GM11168 (cell line): ENCODE data around the gene RAB15.

Experiments
- in situ Hi-C: fragments of 300-500 bp; cut with MboI; formaldehyde crosslinking; loops from one replicate; pipeline ENCODE4 v1.12.0; 2022; ENCODE audit warnings: low sequenced_read_pairs; ENCODE audit not compliant: unreplicated experiment

The RAB15 gene

GRCh38 chr14:64942531-64943111 lies 29.5 kb downstream of the RAB15 start, which contains the start of gene GPX2:
GPX2 (minus strand) TSS chr14:64942745; CDS start chr14:64942726, 19 bp downstream.
- in situ Hi-C loops = no loop called here

DNA sequence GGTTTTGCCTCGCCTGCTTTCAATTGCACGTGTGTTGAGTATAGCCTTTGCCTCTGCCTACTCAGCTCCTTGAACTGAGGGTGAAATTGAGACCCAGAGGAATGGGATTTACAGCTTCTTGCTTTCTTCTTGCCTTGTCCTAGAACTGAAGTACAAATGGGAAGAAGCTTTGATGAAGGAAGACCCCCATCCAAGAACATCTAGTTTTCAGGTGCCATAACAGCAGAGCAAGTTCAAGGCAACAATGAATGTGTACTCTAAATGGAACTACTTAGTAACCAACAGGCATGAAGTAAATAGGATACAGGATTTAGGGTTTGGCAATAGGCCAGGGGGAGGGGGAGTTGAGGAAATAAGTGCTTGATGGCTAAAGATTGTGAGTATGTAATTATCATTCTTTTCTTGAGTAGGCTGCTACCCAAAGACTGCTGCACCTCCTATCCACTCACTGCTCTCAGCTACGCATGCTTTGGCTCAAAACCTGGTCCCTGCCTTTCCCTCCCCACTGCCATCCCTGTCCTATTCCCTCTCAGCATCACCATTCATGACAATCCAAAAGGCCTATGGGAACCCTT lies 31.7 kb downstream of the RAB15 start:
- in situ Hi-C loops = no loop called here

DNA sequence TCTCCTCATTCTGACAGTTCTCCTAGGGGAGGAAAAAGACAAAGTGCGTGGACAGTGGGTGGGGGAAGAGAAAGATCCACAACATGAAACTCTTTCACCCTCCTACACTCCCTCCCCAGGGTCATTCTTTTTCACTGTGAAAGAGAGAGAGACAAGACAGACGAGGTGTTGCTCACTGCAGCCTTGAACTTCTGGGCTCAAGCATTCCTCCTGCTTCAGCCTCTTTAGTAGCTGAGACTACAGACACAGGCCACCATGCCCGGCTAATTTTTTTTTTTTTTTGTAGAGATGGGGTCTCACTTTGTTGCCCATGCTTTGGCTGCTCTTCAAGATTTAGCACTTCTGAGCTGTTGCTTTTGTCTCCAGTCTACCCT lies 32.3 kb downstream of the RAB15 start:
- in situ Hi-C loops = no loop called here

GRCh38 chr14:64938972-64939816 lies 32.9 kb downstream of the RAB15 start:
- in situ Hi-C loops = no loop called here

DNA sequence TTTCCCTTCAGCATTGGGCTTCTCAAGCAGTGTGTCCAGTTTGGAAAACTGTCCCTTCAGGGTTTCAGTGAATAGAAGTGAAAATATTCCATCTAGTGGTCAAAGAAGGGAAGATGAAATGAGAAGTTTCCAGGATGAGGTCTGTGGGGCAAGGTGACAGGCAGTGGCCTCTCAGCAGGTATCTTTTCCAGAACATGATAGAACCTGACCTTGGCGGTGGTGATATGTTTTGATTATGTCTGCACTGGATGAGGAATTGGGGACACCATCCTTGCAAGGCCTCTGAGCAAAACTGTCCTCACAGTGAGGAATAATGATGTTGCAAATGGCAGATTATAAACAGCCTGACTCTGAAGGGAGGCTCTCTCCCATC lies 34.3 kb downstream of the RAB15 start:
- in situ Hi-C loops = no loop called here

DNA sequence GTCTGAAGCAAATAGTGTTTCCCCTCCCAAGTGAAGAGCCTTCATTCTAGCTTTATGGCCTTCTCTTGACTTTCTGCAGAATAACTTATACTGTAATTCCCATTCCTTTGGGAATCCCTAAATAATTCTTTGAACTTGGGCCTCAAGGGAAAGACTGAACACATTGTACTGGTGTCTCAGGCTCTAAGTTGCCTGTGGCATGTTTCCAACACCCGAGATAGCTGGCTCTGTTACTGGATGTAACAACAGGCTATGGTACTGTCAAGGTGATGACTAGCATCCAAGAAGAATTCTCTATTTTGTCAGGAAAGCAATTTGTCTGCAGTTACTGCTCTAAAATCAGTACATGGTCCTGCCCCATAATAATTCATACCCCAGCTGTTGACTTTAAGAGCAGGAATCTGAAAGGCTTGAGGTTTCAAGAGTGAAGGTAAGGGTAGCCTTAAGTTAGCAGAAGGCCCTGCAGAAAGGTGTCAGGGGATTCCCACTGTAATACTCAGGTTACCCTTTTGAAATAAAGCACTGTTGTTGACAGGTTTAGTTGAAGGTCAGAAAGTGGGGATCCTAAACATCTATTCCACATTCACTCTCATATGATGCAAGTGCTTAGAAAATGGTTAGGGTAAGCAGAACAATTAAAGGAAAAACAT lies 34.8 kb downstream of the RAB15 start:
- in situ Hi-C loops = no loop called here

DNA sequence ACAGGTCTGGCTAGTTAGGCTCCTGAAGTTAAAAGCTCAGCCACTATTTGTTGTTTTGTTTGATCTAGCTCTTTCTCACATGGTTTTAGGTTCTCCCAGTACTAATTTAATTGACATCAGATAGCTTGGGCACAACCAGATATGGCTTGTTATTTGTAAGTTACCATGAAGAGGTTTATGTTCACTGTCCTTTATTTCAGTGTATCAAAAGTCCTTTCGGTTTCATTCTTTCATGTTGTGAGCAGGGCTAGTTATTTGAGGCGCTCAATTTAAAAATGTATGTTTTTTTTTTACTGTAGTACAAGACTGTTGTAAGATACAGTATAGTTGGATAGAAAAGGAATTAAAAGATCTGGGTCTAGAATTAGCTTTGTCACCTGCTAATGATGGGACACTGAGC lies 36.6 kb downstream of the RAB15 start:
- in situ Hi-C loops = no loop called here

GRCh38 chr14:64934338-64934929 lies 37.7 kb downstream of the RAB15 start:
- in situ Hi-C loops = no loop called here

DNA sequence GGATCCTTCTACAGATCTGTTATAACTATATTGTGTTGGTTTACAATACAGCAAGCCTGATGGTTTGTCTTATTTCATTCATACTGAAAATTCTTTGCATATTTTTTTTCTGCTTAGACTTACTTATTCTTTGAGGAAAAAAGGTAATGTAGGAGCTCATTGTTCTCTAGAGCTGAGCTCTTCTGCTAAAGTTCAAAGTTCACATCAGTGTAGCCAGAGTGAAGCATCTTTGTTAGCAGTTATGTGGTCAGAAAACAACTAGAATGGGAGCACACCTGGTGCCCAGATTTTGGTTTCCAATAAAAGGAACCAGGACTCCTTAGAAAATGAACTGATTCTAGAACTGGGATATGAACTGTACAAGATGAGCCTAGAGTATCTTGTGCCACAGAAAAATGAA lies 39.9 kb downstream of the RAB15 start:
- in situ Hi-C loops = no loop called here

- in situ Hi-C loops = no loop called here
Measured at GRCh38 chr14:64931123-64931522, 41.0 kb downstream of the RAB15 start.

DNA sequence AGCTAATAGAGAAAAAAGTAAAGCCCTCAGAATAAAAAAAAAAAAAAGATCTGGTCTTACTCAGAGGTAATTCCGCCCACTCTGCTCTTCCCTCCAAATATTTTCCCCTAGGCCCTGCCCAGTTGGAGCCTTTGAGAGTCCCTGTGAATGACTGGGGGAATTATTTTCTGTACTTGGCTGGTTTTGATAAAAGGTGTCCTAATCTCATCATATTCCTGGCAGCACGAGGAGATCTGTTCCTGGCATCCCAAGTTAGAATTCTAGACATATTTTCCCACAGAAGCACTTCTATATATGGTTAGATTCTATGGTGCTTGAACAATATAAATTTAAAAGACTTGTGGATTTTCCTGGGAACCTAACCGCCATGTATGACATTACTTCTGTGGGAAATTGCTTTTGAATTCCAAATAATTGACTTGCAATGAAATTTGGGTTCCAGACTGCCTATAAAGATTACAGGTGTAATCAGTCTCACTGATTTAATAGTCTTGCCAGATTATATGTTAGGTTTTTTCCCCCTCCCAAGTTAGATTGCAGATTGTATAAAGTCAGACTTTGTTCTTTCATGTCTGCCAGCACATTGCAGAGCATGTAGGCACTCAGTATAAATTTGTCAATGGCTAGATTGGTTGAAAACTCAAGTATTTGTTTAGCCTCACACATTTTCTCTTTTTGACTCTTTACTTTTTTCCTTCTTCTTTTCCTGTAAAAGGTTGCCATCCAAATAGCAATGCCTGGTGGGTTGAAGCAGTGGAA lies 41.9 kb downstream of the RAB15 start:
- in situ Hi-C loops = no loop called here

DNA sequence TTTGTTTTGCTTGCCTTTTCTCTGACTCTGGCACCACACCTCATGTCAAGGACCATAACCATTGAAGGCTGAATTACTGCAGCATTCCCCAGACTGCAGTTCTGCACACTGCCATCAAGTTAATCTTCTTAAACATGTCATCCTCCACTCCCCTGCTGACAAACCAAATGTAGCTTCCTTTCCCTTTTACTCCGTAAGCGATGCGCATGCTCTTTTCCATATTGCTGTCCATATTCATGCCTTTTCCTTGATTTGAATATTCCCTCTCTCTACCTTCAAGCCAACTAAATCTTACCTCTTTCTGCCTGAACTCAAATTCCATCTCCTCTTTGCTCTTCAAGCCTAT lies 43.1 kb downstream of the RAB15 start:
- in situ Hi-C loops = no loop called here

DNA sequence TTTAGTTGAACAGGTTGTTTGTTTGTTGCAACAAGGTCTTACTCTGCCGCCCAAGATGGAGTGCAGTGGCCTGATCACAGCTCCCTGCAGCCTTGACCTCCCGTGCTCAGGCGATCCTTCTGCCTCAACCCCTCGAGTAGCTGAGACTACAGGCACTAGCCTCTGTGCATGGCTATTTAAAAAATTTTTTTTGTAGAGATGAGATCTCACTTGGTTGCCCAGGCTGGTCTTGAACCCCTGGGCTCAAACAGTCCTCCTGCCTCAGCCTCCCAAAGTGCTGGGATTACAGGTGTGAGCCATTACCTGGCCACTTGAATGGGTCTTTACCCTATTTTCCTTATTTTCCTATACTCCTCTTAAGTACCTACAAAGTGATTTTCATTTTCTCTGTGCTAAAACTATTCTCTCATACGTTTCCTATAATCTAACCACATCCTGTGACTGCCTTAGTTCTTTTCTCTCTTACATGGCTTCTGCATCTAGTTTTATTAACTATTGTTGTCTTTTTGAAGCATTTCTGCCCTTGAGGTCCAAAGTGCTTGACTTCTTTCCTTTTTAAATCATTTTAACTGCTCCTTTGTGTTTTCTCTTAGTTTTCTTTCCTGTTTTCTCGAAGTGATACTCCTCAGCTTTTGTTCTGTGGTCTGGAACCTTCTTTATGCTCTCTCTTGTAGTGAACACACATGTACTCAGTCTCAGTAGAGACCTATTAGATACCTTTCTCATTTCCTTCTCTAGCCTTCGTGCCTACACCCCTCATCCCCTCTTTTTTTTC lies 43.7 kb downstream of the RAB15 start:
- in situ Hi-C loops = no loop called here

DNA sequence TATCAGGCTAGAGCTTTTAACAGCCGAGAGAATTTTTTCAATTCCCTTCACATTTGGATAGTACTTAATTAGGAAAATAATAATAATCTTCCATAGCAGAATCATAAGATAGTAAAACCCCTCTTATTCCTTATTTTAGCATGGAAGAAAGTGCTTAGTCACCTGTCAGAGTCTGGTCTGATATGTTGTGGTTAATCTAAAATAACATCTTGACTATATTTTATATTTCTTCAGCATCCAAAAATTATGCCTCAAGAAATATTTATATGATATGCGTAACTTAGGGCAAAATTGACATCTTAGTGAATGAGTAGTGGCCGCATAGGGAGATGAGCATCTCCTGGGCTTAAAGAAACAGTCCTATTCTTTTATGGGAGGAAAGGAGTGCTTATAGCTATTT lies 45.1 kb downstream of the RAB15 start:
- in situ Hi-C loops = no loop called here

- in situ Hi-C loops = no loop called here
Measured at GRCh38 chr14:64926398-64926995, 45.6 kb downstream of the RAB15 start.

DNA sequence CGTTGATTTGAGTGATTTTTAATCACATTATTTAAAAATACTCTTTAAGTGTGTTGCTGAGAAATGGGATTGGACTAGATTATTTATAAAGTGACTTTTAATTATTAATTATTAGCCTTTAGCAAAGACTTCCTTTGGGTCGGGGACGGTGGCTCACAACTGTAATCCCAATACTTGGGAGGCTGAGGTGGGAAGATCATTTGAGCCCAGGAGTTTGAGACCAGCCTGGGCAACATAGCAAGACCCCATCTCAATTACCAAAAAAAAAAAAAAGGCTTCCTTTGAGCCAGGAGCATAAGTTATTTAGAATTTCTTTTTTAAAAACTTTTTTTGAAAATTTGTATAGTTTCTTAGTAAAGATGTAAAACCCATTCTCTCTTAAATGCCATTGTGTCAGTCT lies 49.1 kb downstream of the RAB15 start:
- in situ Hi-C loops = no loop called here

DNA sequence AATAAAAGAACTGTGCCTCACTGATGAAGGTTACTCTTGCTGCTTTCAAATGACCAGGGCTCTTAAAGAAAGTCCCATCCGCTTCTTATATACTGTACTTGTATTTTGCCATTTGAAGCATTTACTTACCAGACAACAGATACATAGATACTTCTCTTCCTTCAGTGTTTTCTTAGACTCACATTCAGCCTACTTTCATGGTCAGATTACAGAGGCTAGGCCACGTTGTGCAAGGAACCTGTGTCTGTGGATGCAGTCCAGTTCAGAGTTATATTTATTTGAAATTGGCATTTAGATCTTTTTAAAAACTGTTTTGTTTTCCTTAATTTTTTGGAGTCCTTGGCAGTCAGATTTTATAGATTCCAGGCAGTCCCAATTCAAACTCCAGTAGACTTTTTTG lies 51.7 kb downstream of the RAB15 start:
- in situ Hi-C loops = no loop called here

DNA sequence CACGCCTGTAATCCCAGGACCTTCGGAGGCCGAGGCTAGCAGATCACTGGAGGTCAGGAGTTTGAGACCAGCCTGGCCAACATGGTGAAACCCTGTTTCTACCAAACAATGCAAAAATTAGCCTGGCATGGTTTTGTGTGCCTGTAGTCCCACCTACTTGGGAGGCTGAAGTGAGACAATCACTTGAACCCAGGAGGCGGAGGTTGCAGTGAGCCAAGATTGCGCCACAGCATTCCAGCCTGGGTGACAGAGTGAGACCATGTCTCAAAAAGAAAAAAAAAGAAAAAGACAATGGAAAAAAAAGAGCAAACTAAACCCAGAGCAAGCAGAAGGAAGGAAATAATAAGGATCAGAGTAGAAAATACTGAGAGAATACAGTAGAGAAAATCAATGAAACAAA lies 52.5 kb downstream of the RAB15 start:
- in situ Hi-C loops = no loop called here

- in situ Hi-C loops = no loop called here
Measured at GRCh38 chr14:64919215-64919614, 52.9 kb downstream of the RAB15 start.
